Lower leg skin (tissue), 4 donors: ENCODE data around the gene MAPK4. TPM values are rescaled to one million over a fixed set of nuclear protein-coding genes. Genes with fewer than 3 reads are reported as not detected.

Source experiments
- DNase-seq, 2 donors: peaks; one replicate each; pipeline ENCODE4 v3.0.0-alpha.2; 2019; ENCODE audit warnings: low spot score in 2 of 2
- H3K4me3 ChIP-seq: fragments of 200-600 bp; sonication (generic); 2 replicates; pipeline ENCODE4 v1.5.1; 2017; ENCODE audit warnings: mild to moderate bottlenecking, low read depth; ENCODE audit not compliant: poor library complexity, severe bottlenecking
- CTCF ChIP-seq, 3 donors: fragments of 450-650 bp; IDR thresholded peaks; one replicate each; pipeline ENCODE4 v1.5.1; 2016; ENCODE audit warnings: antibody characterized with exemption in 3 of 3, mild to moderate bottlenecking in 3 of 3, moderate library complexity in 2 of 3
- POLR2A ChIP-seq, 2 donors: fragments of 450-650 bp; IDR thresholded peaks; one replicate each; pipeline ENCODE4 v1.6.1; 2016 to 2017; ENCODE audit warnings: antibody characterized with exemption in 2 of 2, mild to moderate bottlenecking in 1 of 2, moderate library complexity in 1 of 2
- WGBS, 2 donors: methylation state at CpG; one replicate each; pipeline ENCODE4 v1.1.5; 2018; 5-methylcytosine and 5-hydroxymethylcytosine counted together
- intact Hi-C: fragments of 100-400 bp; cut with DNase I; formaldehyde crosslinking; loops from one replicate; pipeline ENCODE4 v1.15.0; 2023; ENCODE audit warnings: low total_unique reads
- total RNA-seq, 4 donors: library from RNA; depleted of rRNA; stranded (reverse); fragments of >200 nt; gene quantifications; one replicate each; pipeline ENCODE4 v1.1.0, GENCODE V29; 2016

Gene MAPK4
- total RNA-seq, 4 donors from 2014 or later: 0.46 to 5.3 (median 2.5) TPM

- no peak overlapping the region for H3K4me3 ChIP-seq
- intact Hi-C loops: no loop called here
- TF ChIP-seq CTCF (IDR thresholded peaks at IDR 0.05) (no peak), POLR2A (IDR thresholded peaks at IDR 0.05) (no peak)
- peak in 1 of 2 donors; percentile 48 for DNase-seq
- 61% methylated on average over 4 of the region's 4 CpGs for WGBS, 2 donors
These were observed 63.9 kb downstream of the MAPK4 start for GRCh38 chr18:50623694-50624352.

- TF ChIP-seq CTCF (IDR thresholded peaks at IDR 0.05) (no peak), POLR2A (IDR thresholded peaks at IDR 0.05) (no peak)
- H3K4me3 ChIP-seq: no peak overlapping the region
- 94 to 96% methylated on average over 3 of the region's 3 CpGs for WGBS, 2 donors
- DNase-seq: peak in 1 of 2 donors; percentile 79
- intact Hi-C loops: no loop called here
These were observed 65.1 kb downstream of the MAPK4 start for GRCh38 chr18:50624981-50625380.

- no peak for DNase-seq
- 87 to 88% methylated on average over 10 of the region's 10 CpGs for WGBS, 2 donors
- no peak for TF ChIP-seq POLR2A (IDR thresholded peaks at IDR 0.05)
- no peak for TF ChIP-seq CTCF (IDR thresholded peaks at IDR 0.05)
- H3K4me3 ChIP-seq: no peak overlapping the region
- intact Hi-C loops: no loop called here
These were observed 66.4 kb downstream of the MAPK4 start for GRCh38 chr18:50626317-50626716.

- intact Hi-C loops: no loop called here
- peak in 1 of 2 donors; percentile 59 for DNase-seq
- no peak overlapping the region for H3K4me3 ChIP-seq
- WGBS, 2 donors: 59% methylated on average over 16 of the region's 16 CpGs
- TF ChIP-seq CTCF (IDR thresholded peaks at IDR 0.05) (no peak), POLR2A (IDR thresholded peaks at IDR 0.05) (no peak)
These were observed 68.0 kb downstream of the MAPK4 start for GRCh38 chr18:50627594-50628532.

GRCh38 chr18:50628533-50628905, 68.6 kb downstream of the MAPK4 start:
- intact Hi-C loops: no loop called here
- peak in 1 of 2 donors; percentile 15 for DNase-seq
- no peak overlapping the region for H3K4me3 ChIP-seq
- TF ChIP-seq CTCF (IDR thresholded peaks at IDR 0.05): no peak
- TF ChIP-seq POLR2A (IDR thresholded peaks at IDR 0.05): no peak
- 54 to 69% methylated on average over 2 of the region's 2 CpGs for WGBS, 2 donors
